C4-2B (cell line): ENCODE data around the gene HBG2.
"Not testable (repeated sequence)": the region's sequence is repeated elsewhere in the genome, so short reads cannot be mapped to it uniquely, and the experiment has no call there.

ENCODE experiments used
- H3K27ac ChIP-seq: fragments of 450-650 bp; 2 replicates; pipeline ENCODE4 v1.5.1; 2017
- CTCF ChIP-seq: fragments of 450-650 bp; conservative IDR thresholded peaks from 2 replicates; pipeline ENCODE4 v1.5.1; 2017; ENCODE audit warnings: mild to moderate bottlenecking
- ZFX ChIP-seq: fragments of 450-650 bp; IDR thresholded peaks from 2 replicates; pipeline ENCODE4 v1.6.1; 2017

Gene HBG2

DNA sequence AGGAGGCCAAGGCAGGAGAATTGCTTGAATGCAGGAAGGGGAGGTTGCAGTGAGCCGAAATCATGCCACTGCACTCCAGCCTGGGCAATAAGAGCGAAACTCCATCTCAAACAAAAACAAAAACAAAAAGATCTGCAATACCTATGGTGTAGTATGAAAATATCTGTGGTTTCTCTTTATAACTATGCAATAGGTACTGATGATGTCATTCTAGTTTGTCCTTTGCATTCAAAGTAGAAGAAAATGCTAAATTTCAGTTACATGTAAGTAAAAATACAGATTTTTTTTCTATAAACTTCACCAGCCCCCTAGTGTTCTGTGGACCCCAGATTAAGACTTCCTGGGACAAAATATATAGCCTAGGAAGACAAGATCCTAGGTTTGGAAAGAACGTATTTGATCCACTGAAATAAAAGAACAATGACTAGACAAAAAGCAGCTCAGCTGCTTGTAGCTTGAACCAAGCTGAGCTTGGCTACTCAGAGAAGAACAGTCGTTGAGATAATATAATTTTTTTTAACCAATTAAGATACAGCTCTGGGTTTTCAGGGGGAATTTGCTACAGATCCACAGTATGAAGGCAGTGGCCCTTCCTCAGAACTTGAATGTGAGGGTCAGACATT, 17.9 kb upstream of the HBG2 start:
- H3K27ac ChIP-seq = no peak overlapping the region
- TF ChIP-seq CTCF (no peak), ZFX (no peak)

GRCh38 chr11:5269715-5270147, 15.2 kb upstream of the HBG2 start, which contains the start of gene HBE1:
TSS of gene HBE1 (minus strand) at chr11:5269945. CDS start at chr11:5269890, 55 bp downstream.
- TF ChIP-seq CTCF = no peak
- no peak for TF ChIP-seq ZFX
- H3K27ac ChIP-seq = no peak within 1 kb of the TSS

GRCh38 chr11:5267033-5267563, 12.5 kb upstream of the HBG2 start:
- no peak overlapping the region for H3K27ac ChIP-seq
- TF ChIP-seq CTCF (no peak), ZFX (no peak)

GRCh38 chr11:5266609-5267008, 12.0 kb upstream of the HBG2 start:
- TF ChIP-seq CTCF = no peak
- no peak overlapping the region for H3K27ac ChIP-seq

GRCh38 chr11:5265832-5266231, 11.3 kb upstream of the HBG2 start:
- no peak overlapping the region for H3K27ac ChIP-seq
- TF ChIP-seq CTCF (no peak), ZFX (no peak)

- H3K27ac ChIP-seq = no peak overlapping the region
- TF ChIP-seq ZFX (no peak), CTCF (no peak)
These were observed 4.1 kb upstream of the HBG2 start for GRCh38 chr11:5258543-5259262.

- H3K27ac ChIP-seq = no peak overlapping the region
- no peak for TF ChIP-seq CTCF
- TF ChIP-seq ZFX = no peak
These were observed 2.7 kb upstream of the HBG2 start for GRCh38 chr11:5257296-5257695.

DNA sequence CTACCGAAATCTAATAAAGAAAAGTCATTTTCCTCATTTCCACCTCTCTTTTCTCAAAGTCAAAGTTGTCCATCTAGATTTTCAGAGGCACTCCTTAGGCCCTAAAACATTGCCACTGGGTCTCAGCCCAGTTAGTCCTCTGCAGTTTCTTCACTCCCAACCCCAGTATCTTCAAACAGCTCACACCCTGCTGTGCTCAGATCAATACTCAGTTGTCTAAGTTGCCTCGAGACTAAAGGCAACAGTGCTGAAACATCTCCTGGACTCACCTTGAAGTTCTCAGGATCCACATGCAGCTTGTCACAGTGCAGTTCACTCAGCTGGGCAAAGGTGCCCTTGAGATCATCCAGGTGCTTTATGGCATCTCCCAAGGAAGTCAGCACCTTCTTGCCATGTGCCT, 558 bp downstream of the HBG2 start:
- not testable (repeated sequence) for H3K27ac ChIP-seq

DNA sequence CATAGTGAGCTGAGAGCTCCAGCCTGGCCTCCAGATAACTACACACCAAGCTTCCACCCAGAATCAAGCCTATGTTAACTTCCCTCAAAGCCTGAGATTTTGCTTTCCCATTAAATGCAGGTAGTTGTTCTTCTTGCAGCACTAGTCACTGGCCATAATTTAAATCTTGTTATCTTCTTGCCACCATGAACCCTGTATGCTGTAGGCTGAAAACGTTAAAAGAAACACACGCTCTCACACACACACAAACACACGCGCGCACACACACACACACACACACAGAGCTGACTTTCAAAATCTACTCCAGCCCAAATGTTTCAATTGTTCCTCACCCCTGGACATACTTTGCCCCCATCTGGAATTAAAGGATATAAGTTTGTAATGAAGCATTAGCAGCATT, 1.1 kb downstream of the HBG2 start:
- not testable (repeated sequence) for H3K27ac ChIP-seq
